ENCODE results near the gene PPIG.
A peak's percentile ranks its signal among the peaks of the same experiment; 100 is the strongest.
"Not testable (repeated sequence)": the region's sequence is repeated elsewhere in the genome, so short reads cannot be mapped to it uniquely, and the experiment has no call there.

PPIG gene

DNA sequence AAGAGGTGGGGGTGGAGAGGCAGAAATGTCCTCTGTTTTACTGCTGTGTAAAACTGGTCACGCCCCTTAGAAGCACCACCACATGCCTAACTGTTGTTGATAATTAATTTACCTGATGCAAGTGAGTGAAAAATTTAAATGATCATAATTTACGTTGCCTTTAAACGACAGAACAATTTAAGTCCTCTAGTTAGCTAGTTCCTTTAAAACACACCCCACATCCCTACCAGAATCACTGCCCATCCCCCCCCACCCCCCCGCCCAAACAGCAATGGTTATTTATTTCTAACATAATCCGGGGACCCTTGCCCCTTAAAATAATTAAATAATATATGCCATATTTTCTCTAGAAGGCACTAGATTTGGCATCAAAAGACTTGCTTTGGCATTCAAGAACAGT lies 633 bp upstream of the PPIG start:
- Histone ChIP-seq H3K4ac (ENCODE audit: low read depth, low read length) (no peak overlapping the region), H2BK5ac (ENCODE audit: low read depth, low read length, poor library complexity) (no peak overlapping the region), H4K8ac (ENCODE audit: low read depth, low read length) (no peak overlapping the region), H3K9ac (ENCODE audit: low read length) (no peak overlapping the region), H4K91ac (ENCODE audit: low read depth, low read length) (no peak overlapping the region), H3K14ac (ENCODE audit: low read length) (no peak overlapping the region), H3K27me3 (ENCODE audit: insufficient read depth, low read length) (no peaks in the 10 kb centered on the region), H3K79me1 (ENCODE audit: low read length) (peaks cover 7% of the 10 kb centered on the region), H3K36me3 (ENCODE audit: control insufficient read depth in 1 of 2, insufficient read depth in 2 of 2, low read length in 2 of 2) (no peaks in the 10 kb centered on the region), H2AK5ac (ENCODE audit: low read length) (no peak overlapping the region), H2BK12ac (ENCODE audit: low read length) (no peak overlapping the region), H3K4me3 (ENCODE audit: low read depth, low read length) (no peak overlapping the region), H3K4me2 (ENCODE audit: low read length) (no peak overlapping the region), H3K23ac (ENCODE audit: low read length) (no peak overlapping the region), H2AFZ (ENCODE audit: insufficient read depth, low read length, poor library complexity) (no peak overlapping the region), H3K4me1 (ENCODE audit: control insufficient read depth in 1 of 2, insufficient read depth in 2 of 2, low read length in 2 of 2) (no peaks in the 10 kb centered on the region), H3K27ac (ENCODE audit: low read depth, low read length) (no peak overlapping the region), H4K12ac (ENCODE audit: low read depth, low read length) (no peak overlapping the region), H3K79me2 (ENCODE audit: control insufficient read depth, insufficient read depth, low read length, poor library complexity) (peaks cover 13% of the 10 kb centered on the region), H2BK120ac (ENCODE audit: insufficient read depth, low read length, poor library complexity) (no peak overlapping the region), H3K9me3 (ENCODE audit: insufficient read depth, low read depth, low read length) (peaks cover 2% of the 10 kb centered on the region), H3K18ac (ENCODE audit: low read length) (no peak overlapping the region)
- DNase-seq = no peak
- WGBS (ENCODE audit: extremely low coverage, insufficient coverage, insufficient read length) = no CpG with 5 or more reads among the region's 5 CpGs

DNA sequence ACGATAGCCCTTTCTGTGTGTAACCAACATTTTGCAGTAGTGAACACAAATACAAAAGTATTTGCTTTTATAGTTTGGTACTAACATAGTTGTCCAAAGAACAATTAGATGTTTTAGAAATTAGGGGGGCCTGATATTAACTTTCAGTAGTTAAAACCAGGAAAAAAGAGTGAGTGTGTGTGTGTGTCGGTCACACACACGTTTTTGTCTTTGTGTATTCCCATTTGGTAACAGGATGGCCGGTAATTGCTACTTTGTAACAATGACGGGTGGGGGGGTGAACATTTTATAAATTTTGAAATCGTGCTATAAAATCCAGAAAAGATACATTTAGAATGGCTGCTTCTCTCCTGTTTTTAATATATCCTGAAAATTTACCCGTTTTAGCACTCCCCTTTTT lies 1.5 kb downstream of the PPIG start:
- Histone ChIP-seq H2BK5ac (ENCODE audit: low read depth, low read length, poor library complexity) (no peak overlapping the region), H3K4me2 (ENCODE audit: low read length) (peak overlapping the region; percentile 49), H3K4ac (ENCODE audit: low read depth, low read length) (no peak overlapping the region), H4K91ac (ENCODE audit: low read depth, low read length) (no peak overlapping the region), H4K8ac (ENCODE audit: low read depth, low read length) (no peak overlapping the region), H3K4me1 (ENCODE audit: control insufficient read depth in 1 of 2, insufficient read depth in 2 of 2, low read length in 2 of 2) (no peaks in the 10 kb centered on the region), H3K79me1 (ENCODE audit: low read length) (peaks cover 7% of the 10 kb centered on the region), H3K14ac (ENCODE audit: low read length) (no peak overlapping the region), H3K79me2 (ENCODE audit: control insufficient read depth, insufficient read depth, low read length, poor library complexity) (peaks cover 15% of the 10 kb centered on the region), H2BK120ac (ENCODE audit: insufficient read depth, low read length, poor library complexity) (no peak overlapping the region), H3K27me3 (ENCODE audit: insufficient read depth, low read length) (no peaks in the 10 kb centered on the region), H3K9ac (ENCODE audit: low read length) (no peak overlapping the region), H2AK5ac (ENCODE audit: low read length) (no peak overlapping the region), H2BK12ac (ENCODE audit: low read length) (no peak overlapping the region), H3K36me3 (ENCODE audit: control insufficient read depth in 1 of 2, insufficient read depth in 2 of 2, low read length in 2 of 2) (no peaks in the 10 kb centered on the region), H3K18ac (ENCODE audit: low read length) (no peak overlapping the region), H3K4me3 (ENCODE audit: low read depth, low read length) (no peak overlapping the region), H4K12ac (ENCODE audit: low read depth, low read length) (no peak overlapping the region), H2AFZ (ENCODE audit: insufficient read depth, low read length, poor library complexity) (no peak overlapping the region), H3K9me3 (ENCODE audit: insufficient read depth, low read depth, low read length) (no peaks in the 10 kb centered on the region), H3K23ac (ENCODE audit: low read length) (no peak overlapping the region), H3K27ac (ENCODE audit: low read depth, low read length) (no peak overlapping the region)
- no peak for DNase-seq
- WGBS (ENCODE audit: extremely low coverage, insufficient coverage, insufficient read length) = no CpG with 5 or more reads among the region's 7 CpGs

GRCh38 chr2:169590804-169591203 lies 6.7 kb downstream of the PPIG start:
- Histone ChIP-seq H3K18ac (ENCODE audit: low read length) (no peak overlapping the region), H3K79me2 (ENCODE audit: control insufficient read depth, insufficient read depth, low read length, poor library complexity) (peaks cover 11% of the 10 kb centered on the region), H4K8ac (ENCODE audit: low read depth, low read length) (no peak overlapping the region), H4K91ac (ENCODE audit: low read depth, low read length) (no peak overlapping the region), H2AK5ac (ENCODE audit: low read length) (no peak overlapping the region), H4K12ac (ENCODE audit: low read depth, low read length) (no peak overlapping the region), H3K23ac (ENCODE audit: low read length) (no peak overlapping the region), H3K4ac (ENCODE audit: low read depth, low read length) (peak overlapping the region; percentile 97), H2BK12ac (ENCODE audit: low read length) (no peak overlapping the region), H3K4me2 (ENCODE audit: low read length) (no peak overlapping the region), H3K14ac (ENCODE audit: low read length) (no peak overlapping the region), H2BK5ac (ENCODE audit: low read depth, low read length, poor library complexity) (no peak overlapping the region), H3K36me3 (ENCODE audit: control insufficient read depth in 1 of 2, insufficient read depth in 2 of 2, low read length in 2 of 2) (no peaks in the 10 kb centered on the region), H3K27me3 (ENCODE audit: insufficient read depth, low read length) (no peaks in the 10 kb centered on the region), H3K4me3 (ENCODE audit: low read depth, low read length) (no peak overlapping the region), H3K79me1 (ENCODE audit: low read length) (no peaks in the 10 kb centered on the region), H3K27ac (ENCODE audit: low read depth, low read length) (no peak overlapping the region), H3K9ac (ENCODE audit: low read length) (no peak overlapping the region), H2BK120ac (ENCODE audit: insufficient read depth, low read length, poor library complexity) (no peak overlapping the region), H2AFZ (ENCODE audit: insufficient read depth, low read length, poor library complexity) (no peak overlapping the region), H3K9me3 (ENCODE audit: insufficient read depth, low read depth, low read length) (no peaks in the 10 kb centered on the region), H3K4me1 (ENCODE audit: control insufficient read depth in 1 of 2, insufficient read depth in 2 of 2, low read length in 2 of 2) (no peaks in the 10 kb centered on the region)
- WGBS (ENCODE audit: extremely low coverage, insufficient coverage, insufficient read length) = no CpG with 5 or more reads among the region's 8 CpGs
- no peak for DNase-seq

GRCh38 chr2:169596546-169596945 lies 12.4 kb downstream of the PPIG start:
- not testable (repeated sequence) for H3K27ac ChIP-seq (ENCODE audit: low read depth, low read length); H3K9me3 ChIP-seq (ENCODE audit: insufficient read depth, low read depth, low read length); H2AK5ac ChIP-seq (ENCODE audit: low read length); H3K4me2 ChIP-seq (ENCODE audit: low read length); H4K12ac ChIP-seq (ENCODE audit: low read depth, low read length); H3K4me1 ChIP-seq (ENCODE audit: control insufficient read depth in 1 of 2, insufficient read depth in 2 of 2, low read length in 2 of 2); H3K14ac ChIP-seq (ENCODE audit: low read length); H4K91ac ChIP-seq (ENCODE audit: low read depth, low read length); H3K27me3 ChIP-seq (ENCODE audit: insufficient read depth, low read length); H2AFZ ChIP-seq (ENCODE audit: insufficient read depth, low read length, poor library complexity); H2BK12ac ChIP-seq (ENCODE audit: low read length); H4K8ac ChIP-seq (ENCODE audit: low read depth, low read length); H3K23ac ChIP-seq (ENCODE audit: low read length); H3K36me3 ChIP-seq (ENCODE audit: control insufficient read depth in 1 of 2, insufficient read depth in 2 of 2, low read length in 2 of 2); H3K4me3 ChIP-seq (ENCODE audit: low read depth, low read length); H3K79me1 ChIP-seq (ENCODE audit: low read length); H3K9ac ChIP-seq (ENCODE audit: low read length); H2BK120ac ChIP-seq (ENCODE audit: insufficient read depth, low read length, poor library complexity)
- peak overlapping the region; percentile 21 for H2BK5ac ChIP-seq (ENCODE audit: low read depth, low read length, poor library complexity)
- WGBS (ENCODE audit: extremely low coverage, insufficient coverage, insufficient read length) = no CpG with 5 or more reads among the region's 7 CpGs
- peaks cover 13% of the 10 kb centered on the region for H3K79me2 ChIP-seq (ENCODE audit: control insufficient read depth, insufficient read depth, low read length, poor library complexity)
- DNase-seq = peak in 1 of 2 donors; percentile 17
- peak overlapping the region; percentile 37 for H3K18ac ChIP-seq (ENCODE audit: low read length)
- peak overlapping the region; percentile 91 for H3K4ac ChIP-seq (ENCODE audit: low read depth, low read length)
